GM21528 (cell line): ENCODE results near the gene CD300C.
"Not testable (repeated sequence)": the region's sequence is repeated elsewhere in the genome, so short reads cannot be mapped to it uniquely, and the experiment has no call there.

Experiments used
- ATAC-seq: cut with Tn5 transposase; IDR thresholded peaks from one replicate; pipeline ENCODE4 v1.9.1; 2021; ENCODE audit warnings: mild to moderate bottlenecking, moderate library complexity; ENCODE audit not compliant: unreplicated experiment, low FRiP score

CD300C gene

DNA sequence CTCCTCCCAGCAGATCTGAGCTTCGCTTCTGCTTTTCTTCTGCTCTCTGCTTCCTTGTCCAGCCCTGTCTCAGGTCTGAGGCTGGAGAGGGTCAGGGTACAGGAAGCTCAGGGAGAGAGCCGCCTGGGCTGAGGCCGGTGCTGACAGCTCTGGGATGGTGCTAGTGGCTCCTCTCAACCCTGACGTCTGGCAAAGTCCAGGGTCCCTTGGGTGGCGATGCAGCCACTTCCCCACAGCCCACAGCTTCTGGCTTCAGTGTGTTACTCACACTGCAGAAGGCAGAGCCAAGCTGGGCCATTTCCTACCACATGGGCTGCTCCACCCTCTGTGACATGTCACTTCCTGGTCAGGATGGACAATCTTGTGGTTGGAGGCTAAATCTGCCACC lies at the start of gene CD300C:
TSS of gene CD300C (minus strand) at position 273 of the 388 bp plus-strand sequence. CDS start 333 bp downstream, outside the sequence.
- no peak for ATAC-seq

DNA sequence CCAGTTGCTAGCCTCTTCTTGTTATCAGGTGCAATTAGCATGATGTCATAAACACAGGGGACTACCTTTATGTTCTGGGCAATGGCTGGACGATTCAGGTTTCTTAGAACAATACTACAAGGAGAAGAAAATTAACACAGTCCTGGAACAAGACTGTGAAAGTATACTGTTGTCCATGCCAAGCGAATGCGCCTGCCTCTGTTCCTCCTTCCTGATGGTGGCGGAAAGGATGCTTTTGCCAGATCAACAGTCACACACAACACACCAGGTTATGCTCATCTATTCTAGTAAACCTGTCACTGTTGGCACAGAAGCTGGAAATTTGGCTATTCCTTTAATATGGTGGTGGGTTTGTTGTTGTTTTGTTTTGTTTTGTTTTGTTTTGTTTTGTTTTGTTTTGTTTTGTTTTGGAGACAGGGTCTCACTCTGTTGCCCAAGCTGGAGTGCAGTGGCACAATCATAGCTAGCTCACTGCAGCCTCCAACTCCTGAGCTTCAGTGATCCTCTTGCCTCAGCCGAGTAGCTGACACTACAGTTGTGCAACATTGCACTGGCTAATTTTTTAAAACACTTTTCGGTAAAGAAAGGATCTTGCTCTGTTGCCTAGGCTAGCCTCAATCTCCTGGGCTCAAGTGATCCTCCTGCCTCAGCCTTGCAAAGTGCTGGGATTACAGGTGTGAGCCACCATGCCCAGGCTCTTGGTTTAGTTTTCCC lies 49.3 kb upstream of the CD300C start:
- ATAC-seq, result no peak

DNA sequence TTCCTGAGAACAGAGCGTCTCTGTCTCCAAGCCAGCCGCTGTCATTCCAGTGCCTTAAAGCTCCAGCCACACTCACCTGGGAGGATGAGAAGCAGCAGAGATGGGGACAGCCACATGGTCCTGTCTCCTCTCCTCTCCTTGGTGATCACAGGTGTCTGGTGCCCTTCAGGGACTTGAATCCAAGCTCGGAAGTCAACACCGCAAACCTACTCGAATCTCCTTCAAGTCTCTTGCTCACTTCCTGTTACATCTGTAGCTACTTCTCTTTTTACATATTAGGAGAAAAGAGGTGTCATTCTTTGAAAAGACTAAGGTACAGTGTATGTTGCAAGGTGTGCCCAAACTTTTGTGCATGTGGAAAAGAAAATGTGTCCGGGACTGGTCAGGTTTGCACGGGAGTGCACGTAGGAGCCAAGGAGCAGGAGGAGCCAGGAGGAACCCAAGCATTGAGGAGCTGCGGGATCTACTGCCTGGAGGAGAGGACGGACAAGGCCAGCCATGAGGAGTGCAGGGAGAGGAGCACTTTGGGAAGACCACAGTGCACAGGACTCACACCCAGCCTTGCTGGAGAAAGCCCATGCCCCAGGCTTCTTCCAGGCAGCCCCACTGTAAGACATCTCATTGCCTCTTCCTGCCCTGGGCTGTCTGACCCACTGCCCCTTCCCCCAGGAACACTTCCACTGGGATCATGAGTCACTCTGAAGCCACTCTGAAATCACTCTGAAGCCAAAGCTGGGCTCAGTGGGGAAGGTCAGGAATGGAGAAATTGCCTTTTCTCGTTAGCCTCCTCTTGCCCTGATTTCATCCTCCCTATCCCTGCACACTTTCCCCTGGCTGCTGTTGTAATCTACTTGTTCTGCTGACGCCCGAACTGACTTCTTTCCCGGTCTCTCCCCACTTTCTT lies 46.4 kb upstream of the CD300C start, which contains the start of gene CD300LD:
TSS of gene CD300LD (minus strand) at position 197 of the 904 bp plus-strand sequence. CDS start at position 116, 81 bp downstream.
- ATAC-seq, result no peak

DNA sequence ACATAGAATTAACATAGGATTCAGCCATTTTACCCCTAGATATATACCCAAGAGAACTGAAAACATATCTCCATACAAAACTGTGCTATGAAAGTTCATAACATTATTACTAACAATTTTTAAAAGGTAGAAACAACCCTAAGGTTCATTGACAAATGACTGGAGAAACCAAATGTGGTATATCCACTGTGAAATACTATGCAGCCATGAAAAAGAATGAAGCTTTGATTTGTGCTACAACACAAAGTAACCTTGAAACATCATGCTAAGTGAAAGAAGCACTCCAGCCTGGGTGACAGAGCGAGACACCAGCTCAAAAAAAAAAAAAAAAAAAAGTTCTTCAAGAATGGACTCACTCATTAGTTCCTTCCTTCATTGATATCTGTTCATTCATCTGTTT lies 45.6 kb upstream of the CD300C start:
- ATAC-seq, result no peak

DNA sequence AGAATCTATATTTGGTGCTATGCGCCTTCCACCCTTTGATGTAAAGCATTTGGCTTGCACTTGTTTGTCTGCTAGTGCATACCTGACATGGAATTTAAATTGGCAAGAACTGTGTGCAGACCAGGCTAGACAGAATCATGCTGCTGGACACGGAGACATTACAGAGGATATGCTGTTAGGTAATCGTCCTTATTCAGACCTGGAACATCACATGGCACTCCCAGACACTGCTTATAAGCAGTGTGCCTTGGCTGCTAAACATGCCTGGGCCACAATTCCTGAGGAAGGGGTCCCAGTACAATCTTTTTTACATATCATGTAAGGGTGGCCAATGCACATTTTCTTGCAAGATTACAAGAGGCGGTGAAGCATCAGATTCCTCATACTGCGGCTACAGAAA lies 39.8 kb upstream of the CD300C start:
- no peak for ATAC-seq

DNA sequence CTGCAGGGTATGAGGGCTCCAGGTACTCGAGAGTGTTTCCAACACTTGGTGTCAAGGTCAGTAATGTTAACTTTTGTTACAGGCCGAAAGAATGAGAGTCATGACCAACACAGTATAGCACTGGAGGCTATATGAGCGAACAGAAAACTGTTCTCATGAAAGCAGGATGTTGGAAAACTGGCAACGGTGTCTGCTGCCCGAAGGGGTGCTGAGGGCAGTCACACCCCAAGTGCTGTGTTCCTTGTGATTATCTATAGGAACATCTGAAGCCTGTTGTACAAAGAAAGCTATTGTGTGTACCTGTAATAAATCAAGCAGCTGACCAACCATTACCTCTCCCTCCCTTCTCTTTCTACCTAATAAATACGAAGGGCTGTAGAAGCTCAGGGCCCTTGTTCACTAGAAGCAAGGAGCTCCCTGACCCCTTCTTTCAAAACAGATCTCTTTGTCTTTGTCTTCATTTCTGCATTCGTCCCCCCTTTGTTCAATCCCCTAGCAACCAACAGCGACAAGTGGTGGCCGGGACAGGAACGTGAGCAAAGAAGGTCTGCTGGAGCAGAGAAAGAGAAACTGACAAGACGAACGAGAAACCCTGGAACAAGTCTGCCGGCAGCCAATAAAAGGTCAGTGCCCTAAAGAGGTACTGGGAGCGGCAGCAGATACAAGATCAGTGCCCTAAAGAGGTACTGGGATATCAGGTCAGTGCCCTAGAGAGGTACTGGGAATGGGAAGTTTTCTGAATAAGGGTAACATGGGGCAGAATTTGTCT lies 38.6 kb upstream of the CD300C start:
- ATAC-seq, result no peak

DNA sequence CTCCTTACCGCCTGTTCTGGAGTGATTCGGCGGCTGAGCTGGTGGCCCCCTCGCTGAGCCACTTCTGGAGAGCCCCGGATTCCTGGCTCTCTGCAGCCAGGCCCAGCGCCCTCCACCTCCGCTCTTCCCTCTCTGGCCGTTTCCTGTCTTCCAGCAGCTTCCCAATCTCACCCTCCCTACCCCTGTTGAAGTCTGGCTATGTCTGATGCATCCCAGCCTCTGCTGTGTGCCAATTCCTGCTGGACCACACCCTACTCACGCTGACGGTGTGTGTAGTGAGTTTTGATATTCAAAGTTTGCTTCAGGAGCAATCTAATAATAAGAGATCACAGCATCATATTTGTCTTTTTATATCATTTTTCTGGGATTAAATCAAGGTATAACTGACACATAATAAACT lies 36.7 kb upstream of the CD300C start:
- ATAC-seq, result no peak

DNA sequence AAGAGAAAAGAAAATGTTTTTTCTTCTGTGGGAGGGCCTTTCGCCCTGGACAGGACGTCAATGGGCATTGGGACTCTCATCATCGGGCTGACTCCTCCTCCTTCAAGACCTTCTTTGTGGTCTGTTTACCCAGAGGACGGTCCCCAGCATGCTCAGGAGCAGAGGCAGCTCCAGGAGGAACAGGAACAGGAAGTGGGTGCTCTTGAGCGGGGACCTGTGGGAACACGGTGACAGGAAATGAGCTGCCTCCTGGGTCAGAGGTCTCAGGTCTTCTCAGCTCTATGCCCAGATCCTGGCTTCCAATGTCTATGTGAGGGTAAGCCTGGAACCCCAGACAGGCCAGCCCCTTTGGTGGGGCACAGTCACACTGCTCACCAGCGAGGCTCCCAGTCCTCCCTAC lies 34.0 kb upstream of the CD300C start:
- ATAC-seq, result no peak

DNA sequence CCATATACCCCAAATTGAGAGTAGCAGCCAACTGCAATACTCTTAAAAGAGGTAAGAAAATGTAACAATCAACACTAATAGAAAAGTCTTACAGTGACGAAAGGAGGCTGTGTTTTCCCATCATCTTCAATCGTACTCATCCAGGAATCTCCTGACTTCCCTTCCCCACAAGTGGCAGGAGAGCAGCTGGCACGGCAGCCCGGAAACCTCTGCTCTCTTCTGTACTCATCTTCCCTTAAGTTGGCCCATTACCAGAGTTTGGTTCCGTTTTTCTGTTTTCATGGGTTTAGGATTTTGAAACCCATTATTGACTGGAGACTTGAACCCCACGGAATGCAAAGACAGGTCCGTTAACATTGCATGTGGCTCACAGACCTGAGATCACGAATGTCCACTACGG lies 33.1 kb upstream of the CD300C start:
- ATAC-seq, result no peak

DNA sequence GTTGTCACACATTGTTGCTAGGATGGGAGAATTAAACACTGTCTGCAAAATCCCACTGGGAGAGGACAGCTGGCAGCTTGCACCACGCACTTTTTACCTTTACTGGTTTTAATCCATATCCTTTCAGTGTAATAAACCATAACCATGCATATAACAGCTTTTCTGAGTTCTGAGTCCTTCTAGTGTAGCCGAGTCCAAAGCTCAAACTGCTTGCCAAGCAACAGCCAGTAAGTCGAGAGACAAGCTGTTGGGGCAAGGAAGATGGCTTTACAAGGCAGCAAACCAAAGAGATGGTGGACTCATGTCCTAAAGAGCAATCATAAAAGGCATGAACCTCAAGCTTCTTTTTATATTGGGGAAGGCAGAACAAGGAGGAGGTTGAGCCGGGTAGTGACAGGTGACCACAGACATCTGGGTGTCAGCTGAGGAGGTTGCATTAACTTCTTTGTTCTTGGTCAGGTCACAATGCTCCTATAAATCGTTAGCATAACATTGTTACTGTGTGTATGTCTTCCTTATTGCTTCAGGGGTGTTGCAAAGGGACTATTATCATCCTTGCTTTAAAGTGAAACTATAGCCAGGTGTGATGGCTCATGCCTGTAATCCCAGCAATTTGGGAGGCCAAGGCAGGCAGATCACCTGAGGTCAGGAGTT lies 28.7 kb upstream of the CD300C start:
- ATAC-seq, result no peak

DNA sequence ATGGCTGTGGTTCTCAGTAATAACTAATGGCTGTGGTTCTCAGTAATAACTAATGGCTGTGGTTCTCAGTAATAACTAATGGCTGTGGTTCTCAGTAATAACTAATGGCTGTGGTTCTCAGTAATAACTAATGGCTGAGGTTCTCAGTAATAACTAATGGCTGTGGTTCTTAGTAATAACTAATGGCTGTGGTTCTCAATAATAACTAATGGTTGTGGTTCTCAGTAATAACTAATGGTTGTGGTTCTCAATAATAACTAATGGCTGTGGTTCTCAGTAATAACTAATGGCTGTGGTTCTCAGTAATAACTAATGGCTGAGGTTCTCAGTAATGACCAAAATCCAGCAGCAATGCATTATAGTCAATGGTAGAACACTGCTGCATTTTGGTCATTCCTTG lies 27.7 kb upstream of the CD300C start:
- not testable (repeated sequence) for ATAC-seq

DNA sequence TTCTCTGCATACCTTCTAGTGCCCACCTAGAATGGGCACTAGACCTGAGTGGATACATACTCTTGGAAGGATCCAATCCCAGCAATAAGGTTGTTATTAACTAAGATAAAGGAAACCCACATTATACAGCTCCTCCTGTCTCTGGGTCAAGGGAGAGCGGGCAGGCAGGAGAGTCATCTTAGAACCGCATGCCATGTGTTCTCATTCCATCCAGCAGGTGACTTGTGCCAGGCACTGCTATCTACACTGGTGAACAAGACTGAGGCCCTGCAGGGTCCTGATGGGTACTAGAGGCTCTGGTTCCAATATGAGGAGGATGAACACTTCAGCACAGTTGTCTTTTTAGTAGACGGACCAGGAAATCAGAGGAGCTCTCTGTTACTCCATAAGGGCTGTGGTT lies 27.3 kb upstream of the CD300C start:
- no peak for ATAC-seq

DNA sequence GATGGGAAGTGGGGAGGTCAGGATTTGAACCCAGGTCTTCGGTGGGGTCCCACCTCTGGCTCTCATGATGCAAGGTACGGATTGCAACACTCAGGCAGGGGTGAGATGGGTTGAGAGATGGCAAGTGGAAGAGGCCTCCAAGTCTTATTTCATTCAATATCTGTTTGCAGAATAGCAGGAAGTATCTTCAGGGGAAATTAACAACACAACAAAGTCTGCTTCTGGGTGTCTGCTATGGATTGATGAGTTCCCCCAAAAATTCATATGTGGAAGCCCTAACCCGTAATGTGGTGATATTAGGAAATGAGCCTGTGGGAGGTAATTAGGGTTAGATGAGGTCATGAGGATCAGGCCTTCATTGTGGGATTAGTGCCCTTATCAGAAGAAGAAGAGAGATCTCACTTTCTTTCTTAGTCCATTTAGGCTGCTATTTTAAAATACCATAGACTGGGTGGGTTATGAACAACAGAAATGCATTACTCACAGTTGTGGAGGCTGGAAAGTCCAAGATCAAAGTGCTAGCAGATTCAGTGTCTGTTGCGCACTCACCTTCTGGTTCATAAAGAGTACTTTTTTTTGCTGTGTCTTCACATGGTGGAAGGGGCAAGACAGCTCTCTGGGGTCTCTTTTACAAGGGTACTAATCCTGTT lies 25.8 kb upstream of the CD300C start:
- ATAC-seq, result no peak

DNA sequence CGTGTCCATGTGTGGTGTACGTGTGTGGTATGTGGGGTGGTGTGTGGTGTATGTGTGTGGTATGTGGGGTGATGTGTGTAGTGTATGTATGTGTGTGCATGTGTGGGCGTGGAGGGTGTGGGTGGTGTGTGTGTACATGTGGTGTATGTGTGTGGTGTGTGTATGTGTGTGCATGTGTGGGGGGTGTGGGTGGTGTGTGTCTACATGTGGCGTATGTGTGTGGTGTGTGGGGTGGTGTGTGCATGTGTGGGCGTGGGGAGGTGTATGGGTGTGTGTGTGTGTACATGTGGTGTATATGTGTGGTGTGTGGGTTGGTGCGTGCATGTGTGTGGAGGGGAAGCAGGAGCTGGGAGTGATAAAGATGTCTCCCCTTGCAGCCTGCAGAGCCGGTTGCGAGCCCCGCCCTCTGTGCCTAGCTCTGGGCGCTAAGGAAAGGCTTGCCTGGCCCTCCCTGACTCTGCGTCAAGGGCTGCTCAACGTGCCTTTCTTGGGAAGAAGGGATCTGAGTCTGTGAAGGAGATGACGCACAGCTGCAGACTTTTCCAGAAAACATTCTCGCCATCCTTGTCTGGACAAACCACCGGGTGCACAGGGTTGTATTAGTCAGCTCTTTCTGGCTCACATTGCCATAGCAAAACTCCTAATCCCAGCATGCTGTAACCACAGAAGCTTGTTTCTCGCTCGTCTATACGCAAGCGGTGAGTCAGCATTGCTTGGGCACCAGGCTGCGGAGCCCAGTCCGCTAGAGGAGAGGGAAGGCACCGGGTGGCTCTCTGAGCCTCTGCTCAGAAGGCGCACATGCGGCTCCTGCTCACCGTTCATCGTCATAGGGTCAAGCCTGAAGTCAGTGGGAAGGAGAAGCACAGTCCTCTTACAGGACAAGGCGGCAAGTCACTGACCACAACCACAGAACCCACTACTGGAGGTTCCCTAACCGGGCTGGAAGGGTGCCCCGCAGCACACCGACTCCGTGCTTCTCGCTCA lies 23.4 kb upstream of the CD300C start:
- ATAC-seq, result no peak

DNA sequence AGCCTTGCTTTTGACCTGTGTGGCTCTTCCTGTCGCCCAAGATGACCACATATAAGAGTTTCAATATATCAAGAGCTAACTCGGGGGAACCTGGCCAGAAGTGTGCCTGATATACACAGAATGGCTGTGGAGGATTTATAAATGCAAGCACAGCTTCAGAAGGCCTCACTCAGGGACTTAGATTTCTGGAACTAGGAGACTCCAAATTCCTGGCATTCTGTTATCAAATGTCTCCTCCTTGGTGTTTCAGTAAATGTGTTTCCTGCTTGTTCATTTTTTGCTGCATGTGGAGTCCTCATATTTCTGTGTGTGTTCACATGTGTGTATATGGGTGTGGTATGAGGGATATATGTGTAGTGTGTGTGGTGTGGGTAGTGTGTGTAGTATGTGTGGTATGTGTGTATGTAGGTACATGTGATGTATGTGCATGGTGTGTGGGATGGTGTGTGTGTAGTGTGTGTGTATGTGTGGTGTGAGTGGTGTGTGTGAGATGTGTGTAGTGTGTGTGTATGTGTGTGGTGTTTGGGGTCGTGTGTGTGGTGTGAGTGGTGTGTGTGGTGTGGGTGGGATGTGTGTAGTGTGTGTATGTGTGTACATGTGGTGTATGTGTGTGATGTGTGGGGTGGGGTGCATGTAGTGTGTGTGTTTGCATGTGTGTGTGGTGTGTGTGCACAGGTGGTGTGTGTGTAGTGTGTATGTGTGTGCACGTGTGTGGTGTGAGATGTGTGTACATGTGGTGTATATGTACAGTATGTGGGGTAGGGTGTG lies 22.4 kb upstream of the CD300C start:
- ATAC-seq, result no peak

DNA sequence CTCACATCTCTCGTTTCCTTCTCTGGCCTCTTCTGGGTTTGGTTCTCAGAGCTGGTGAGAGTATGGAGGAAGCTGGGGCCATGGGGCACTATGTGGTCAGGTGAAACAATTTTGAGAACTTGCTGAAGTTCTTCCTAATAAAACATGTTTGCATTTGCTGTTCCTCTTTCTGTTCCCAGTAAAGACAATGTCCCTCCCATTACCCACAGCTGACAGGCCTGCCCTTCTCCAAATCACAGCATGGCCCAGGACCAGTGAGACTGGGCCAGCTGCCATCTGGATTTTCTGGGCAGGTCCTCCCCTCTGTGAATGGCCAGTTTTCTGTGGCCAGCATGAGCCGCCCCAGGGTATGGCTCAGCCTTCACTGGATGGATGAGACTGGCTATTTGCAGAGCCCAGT lies 21.5 kb upstream of the CD300C start, which contains the start of gene CD300H:
TSS of gene CD300H (minus strand) at position 113 of the 400 bp plus-strand sequence.
- ATAC-seq, result no peak

DNA sequence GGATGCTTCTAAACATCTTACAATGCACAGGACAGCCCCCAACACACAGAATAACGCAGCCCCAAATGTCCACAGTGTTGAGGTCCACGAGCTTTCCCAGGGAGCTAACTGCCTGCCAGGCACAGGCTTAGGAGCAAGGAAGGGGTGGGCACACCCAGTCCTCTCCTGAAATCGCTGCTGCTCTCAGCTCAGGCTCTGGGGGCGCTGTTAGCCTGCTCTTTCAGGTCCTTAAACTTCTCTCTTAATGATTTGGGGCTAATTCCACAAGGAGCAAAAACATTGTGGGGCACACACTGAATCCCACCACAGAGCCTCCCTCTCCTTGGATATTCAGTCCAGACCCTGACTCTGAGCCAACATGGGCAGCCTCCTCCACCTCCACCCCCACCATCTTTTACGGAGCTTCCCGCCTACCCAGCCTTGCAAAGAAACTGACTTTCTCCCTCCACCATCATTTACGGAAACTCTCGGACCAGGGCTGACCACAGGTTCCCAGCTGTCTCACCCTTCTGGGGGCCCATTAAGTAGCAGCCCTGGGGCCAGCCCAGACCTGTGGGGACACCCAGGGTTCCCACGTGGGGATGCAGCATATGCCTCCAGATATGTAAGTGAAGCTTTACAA lies 20.3 kb upstream of the CD300C start:
- no peak for ATAC-seq
